SU-DHL-6 (cell line): ENCODE results near the gene RBBP5.

Source experiments
- H2AFZ ChIP-seq: fragments of 200-600 bp; sonication (generic); 2 replicates; pipeline ENCODE4 v1.6.1; 2014; ENCODE audit warnings: low read depth, mild to moderate bottlenecking, moderate library complexity, mixed read lengths, antibody characterized with exemption, low read length; ENCODE audit not compliant: severe bottlenecking
- H3F3A ChIP-seq: fragments of 200-600 bp; shearing (Covaris generic); 2 replicates; pipeline ENCODE4 v1.6.0; 2016; ENCODE audit warnings: antibody characterized with exemption, mild to moderate bottlenecking; ENCODE audit not compliant: insufficient read depth
- H3K27ac ChIP-seq: fragments of 200-600 bp; sonication (generic); 2 replicates; pipeline ENCODE4 v1.5.1; 2016; ENCODE audit warnings: low read depth, mild to moderate bottlenecking, low read length, moderate library complexity, mixed read lengths
- H3K27me3 ChIP-seq: fragments of 200-600 bp; sonication (generic), shearing (Covaris generic); 2 replicates; pipeline ENCODE4 v1.6.0; 2014; ENCODE audit warnings: mild to moderate bottlenecking, low read length
- H3K36me3 ChIP-seq: fragments of 200-600 bp; sonication (generic); 2 replicates; pipeline ENCODE4 v1.6.1; 2014; ENCODE audit warnings: mild to moderate bottlenecking, low read length, mixed read lengths
- H3K4me2 ChIP-seq: fragments of 300-600, 200-600 bp; shearing (Covaris generic), sonication (generic); 2 replicates; pipeline ENCODE4 v1.6.0; 2014; ENCODE audit warnings: low read length, low read depth, mild to moderate bottlenecking; ENCODE audit not compliant: poor library complexity, severe bottlenecking
- H3K4me3 ChIP-seq: fragments of 200-600 bp; sonication (generic); 2 replicates; pipeline ENCODE4 v1.5.1; 2014; ENCODE audit warnings: antibody characterized with exemption, low read length, mild to moderate bottlenecking, mixed read lengths; ENCODE audit not compliant: insufficient read depth, poor library complexity, severe bottlenecking
- H3K79me2 ChIP-seq: fragments of 200-600 bp; sonication (generic); 2 replicates; pipeline ENCODE4 v1.6.1; 2014; ENCODE audit warnings: mild to moderate bottlenecking, low read length, moderate library complexity; ENCODE audit not compliant: insufficient read depth
- H3K9ac ChIP-seq: fragments of 200-600 bp; sonication (generic); 2 replicates; pipeline ENCODE4 v1.7.0; 2014; ENCODE audit warnings: mild to moderate bottlenecking, low read length
- H3K9me2 ChIP-seq: fragments of 200-600 bp; sonication (generic); replicated peaks from 2 replicates; pipeline ENCODE4 v1.6.1; 2014; ENCODE audit warnings: low read length; ENCODE audit not compliant: insufficient read depth
- H3K9me3 ChIP-seq: fragments of 200-600 bp; sonication (generic); 2 replicates; pipeline ENCODE4 v1.6.1; 2014; ENCODE audit warnings: low read length, mixed read lengths; ENCODE audit not compliant: insufficient read depth
- H4K20me1 ChIP-seq: fragments of 200-600 bp; sonication (generic); 2 replicates; pipeline ENCODE4 v1.6.1; 2014; ENCODE audit warnings: low read depth, mild to moderate bottlenecking, antibody characterized with exemption, low read length, moderate library complexity, mixed read lengths
- CTCF ChIP-seq: fragments of 200-600 bp; sonication (generic); IDR thresholded peaks from one replicate; pipeline ENCODE4 v1.5.1; 2017; ENCODE audit warnings: antibody characterized with exemption, mild to moderate bottlenecking, low read length, moderate library complexity; ENCODE audit not compliant: insufficient read depth, poor library complexity, severe bottlenecking
- EZH2phosphoT487 ChIP-seq: fragments of 200-600 bp; sonication (generic), shearing (Covaris generic); conservative IDR thresholded peaks from 2 replicates; pipeline ENCODE4 v1.6.1; 2018; ENCODE audit warnings: mild to moderate bottlenecking, antibody characterized with exemption, low read length, moderate library complexity, mixed read lengths

The RBBP5 gene

GRCh38 chr1:205052690-205053089 is 69.1 kb downstream of the RBBP5 start:
- no peaks in the 10 kb centered on the region for H3K9me3 ChIP-seq
- no peak for TF ChIP-seq CTCF
- no peak for TF ChIP-seq EZH2phosphoT487
- no peaks in the 10 kb centered on the region for H3F3A ChIP-seq
- no peak overlapping the region for H2AFZ ChIP-seq
- H3K36me3 ChIP-seq = no peaks in the 10 kb centered on the region
- H3K9me2 ChIP-seq = no peaks in the 10 kb centered on the region
- H4K20me1 ChIP-seq = no peaks in the 10 kb centered on the region
- H3K27ac ChIP-seq = no peak overlapping the region
- no peak overlapping the region for H3K4me2 ChIP-seq
- H3K27me3 ChIP-seq = no peaks in the 10 kb centered on the region
- H3K9ac ChIP-seq = no peak overlapping the region
- no peaks in the 10 kb centered on the region for H3K79me2 ChIP-seq
- H3K4me3 ChIP-seq = no peak overlapping the region

GRCh38 chr1:205049479-205049878 is 72.3 kb downstream of the RBBP5 start:
- Histone ChIP-seq H3K9me3 (no peaks in the 10 kb centered on the region), H3K9me2 (no peaks in the 10 kb centered on the region), H3K4me3 (no peak overlapping the region), H2AFZ (no peak overlapping the region), H3F3A (no peaks in the 10 kb centered on the region), H4K20me1 (no peaks in the 10 kb centered on the region), H3K27ac (no peak overlapping the region), H3K79me2 (no peaks in the 10 kb centered on the region), H3K36me3 (no peaks in the 10 kb centered on the region), H3K4me2 (no peak overlapping the region), H3K9ac (no peak overlapping the region), H3K27me3 (no peaks in the 10 kb centered on the region)
- TF ChIP-seq CTCF (no peak), EZH2phosphoT487 (no peak)

DNA sequence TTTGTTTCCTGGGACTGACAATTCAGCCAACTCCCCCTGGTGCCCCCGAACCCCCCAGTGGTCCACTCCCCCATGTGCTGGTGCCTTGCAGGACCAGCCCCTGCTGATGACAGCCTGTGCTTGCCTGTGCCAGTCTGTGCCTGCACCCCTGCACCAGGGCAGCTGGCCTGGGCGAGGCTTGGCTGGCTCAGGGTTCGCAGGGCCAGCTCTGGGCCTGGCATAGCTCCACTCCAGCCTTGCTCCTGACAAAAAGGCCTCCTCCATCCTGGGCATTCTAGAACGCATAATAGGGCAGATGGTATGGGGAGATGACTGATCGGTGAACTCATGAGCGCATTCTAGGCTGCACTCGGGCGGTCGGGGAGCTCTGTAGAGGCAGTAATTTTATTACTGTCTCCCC is 73.4 kb downstream of the RBBP5 start:
- no peak for TF ChIP-seq EZH2phosphoT487
- no peak for TF ChIP-seq CTCF
- Histone ChIP-seq H3K4me3 (no peak overlapping the region), H3K27me3 (no peaks in the 10 kb centered on the region), H3K9ac (no peak overlapping the region), H3K27ac (no peak overlapping the region), H4K20me1 (no peaks in the 10 kb centered on the region), H2AFZ (no peak overlapping the region), H3K9me3 (no peaks in the 10 kb centered on the region), H3K36me3 (no peaks in the 10 kb centered on the region), H3K4me2 (no peak overlapping the region), H3K79me2 (no peaks in the 10 kb centered on the region), H3F3A (no peaks in the 10 kb centered on the region), H3K9me2 (no peaks in the 10 kb centered on the region)
